GM18868 (cell line): ENCODE measurements around the gene GALNT17.

Experiments
- ATAC-seq: cut with Tn5 transposase; IDR thresholded peaks from one replicate; pipeline ENCODE4 v1.9.1; 2021; ENCODE audit warnings: mild to moderate bottlenecking, moderate library complexity; ENCODE audit not compliant: unreplicated experiment

GALNT17 gene

DNA sequence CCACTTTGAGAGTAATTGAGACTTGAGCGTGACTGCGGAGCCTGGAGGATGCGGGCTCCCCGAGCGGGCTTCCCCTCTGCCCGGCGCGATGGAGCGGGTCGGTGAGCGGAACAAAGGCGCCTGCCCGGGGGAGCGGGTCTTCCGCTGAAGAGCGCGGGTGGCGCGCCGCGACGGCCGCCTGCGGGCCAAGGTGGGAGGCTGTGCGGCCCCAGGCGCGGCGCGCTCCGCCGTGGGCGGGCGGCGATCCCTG lies at the start of gene GALNT17:
Gene GALNT17, plus strand, starts transcription at position 18 of the 250 bp plus-strand sequence.
- no peak for ATAC-seq

DNA sequence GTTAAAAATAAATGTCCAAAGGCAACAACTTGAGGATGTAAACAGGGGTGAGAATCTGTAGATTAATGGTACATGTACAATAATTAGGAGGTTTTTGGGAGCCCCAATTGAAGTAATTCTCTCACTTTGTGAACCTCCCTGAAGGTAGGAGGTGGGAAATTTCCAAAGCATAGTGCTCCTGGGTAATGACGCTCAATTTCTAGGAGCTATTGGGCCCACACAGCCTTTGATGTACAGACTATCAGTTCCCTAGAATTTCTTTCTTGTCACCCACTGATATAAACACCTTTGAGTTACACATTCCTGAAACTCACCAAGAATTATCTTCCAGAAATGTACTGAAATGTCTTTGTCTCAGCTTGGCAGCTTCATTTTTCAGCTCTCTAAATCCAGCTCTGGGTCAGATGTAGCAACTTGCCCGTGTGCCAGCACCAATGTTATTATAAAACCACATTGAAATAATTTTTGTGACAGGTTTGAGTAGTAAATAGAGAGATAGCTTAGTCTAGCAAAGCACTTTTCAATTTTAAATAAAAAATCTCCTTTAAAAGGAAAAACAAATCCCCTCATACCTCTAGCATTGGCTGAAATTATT lies 36.6 kb upstream of the GALNT17 start:
- no peak for ATAC-seq

DNA sequence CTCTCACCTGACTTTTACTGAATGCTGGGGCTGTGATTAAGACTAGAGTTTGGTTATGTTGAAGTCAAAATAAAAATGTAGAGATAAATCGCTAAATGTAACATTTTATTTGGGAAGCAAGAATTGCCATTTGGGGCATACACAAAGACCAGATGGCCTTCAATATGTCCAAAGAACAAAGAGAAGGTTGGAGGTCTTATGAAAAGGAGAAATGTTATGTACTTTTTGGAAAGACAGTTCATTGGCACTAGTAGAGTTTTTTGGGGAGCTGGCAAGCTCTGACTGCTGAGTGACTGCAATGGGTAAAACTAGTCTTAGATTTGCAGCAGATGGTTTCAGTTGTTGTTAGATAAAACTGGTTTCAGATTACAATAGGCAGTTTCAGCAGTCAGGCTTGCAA lies 35.6 kb upstream of the GALNT17 start:
- ATAC-seq, result no peak

DNA sequence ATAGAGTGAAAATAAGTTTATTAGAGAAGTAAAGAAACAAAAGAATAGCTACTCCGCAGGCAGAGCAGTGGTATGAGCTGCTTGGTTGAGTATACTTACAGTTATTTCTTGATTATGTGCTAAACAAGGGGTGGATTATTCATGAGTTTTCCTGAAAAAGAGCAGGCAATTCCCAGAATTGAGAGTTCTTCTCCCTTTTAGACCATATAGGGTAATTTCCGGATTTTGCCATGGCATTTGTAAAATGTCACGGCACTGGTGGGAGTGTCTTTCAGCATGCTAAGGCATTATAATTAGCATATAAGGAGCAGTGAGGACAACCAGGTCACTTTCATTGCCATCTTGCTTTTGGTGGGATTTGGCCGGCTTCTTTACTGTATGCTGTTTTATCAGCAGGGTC lies 25.7 kb upstream of the GALNT17 start:
- no peak for ATAC-seq

DNA sequence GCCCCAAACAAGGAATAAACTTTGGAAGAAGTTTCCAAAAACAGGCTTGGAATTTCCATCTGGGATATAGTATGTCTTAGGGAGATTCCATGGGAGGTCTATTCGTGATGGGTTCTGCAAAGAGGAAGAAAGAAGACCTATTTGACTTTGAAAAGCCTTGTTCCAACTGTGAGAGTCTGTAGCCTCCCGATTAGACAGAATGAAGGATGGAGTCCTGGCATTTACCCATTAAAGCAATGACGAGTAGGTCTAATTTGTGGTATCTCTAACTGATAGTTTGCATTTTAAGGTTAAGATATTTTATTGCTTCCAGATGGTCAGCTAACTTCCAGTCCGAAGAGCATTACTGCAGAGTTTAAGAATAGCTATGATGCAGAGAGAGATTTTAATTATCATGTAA lies 19.5 kb upstream of the GALNT17 start:
- ATAC-seq, result no peak

DNA sequence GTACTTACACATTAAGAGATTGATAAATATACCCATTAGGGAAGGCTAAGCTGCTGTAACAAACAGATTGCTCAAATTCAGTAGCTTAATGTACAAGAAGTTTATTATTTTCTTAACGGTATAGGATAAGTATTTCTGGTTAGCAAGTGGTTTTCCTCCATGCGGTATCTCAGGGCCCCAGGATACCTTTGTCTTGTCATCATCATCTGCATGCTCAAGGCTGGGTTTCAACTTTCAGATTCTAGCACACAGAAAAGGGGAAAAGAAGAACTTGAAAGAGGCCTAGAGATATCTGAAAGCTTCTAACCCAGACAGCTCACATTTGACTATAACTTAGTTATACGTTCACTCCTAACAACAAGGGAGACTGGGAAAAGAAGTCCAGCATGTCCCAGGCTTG lies 11.8 kb upstream of the GALNT17 start:
- ATAC-seq, result no peak

DNA sequence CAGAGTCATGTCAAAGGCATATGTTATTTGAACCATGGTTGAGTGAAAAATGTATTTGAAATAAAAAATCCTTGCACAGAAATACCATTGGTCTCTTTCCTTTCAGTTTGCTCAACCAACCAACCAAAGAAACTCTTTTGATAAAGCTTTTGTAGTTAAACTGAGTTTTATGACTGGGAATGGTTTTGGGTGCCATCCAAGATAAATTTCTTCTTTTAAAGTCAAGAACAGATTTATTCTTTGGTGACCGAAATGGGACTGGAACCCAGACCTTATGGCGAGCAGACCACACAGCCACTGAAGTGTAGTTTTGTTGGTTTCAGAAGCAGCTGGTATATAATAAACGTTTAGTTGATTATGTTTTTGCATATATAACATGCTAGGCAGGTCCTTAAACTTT lies 2.8 kb upstream of the GALNT17 start:
- no peak for ATAC-seq

DNA sequence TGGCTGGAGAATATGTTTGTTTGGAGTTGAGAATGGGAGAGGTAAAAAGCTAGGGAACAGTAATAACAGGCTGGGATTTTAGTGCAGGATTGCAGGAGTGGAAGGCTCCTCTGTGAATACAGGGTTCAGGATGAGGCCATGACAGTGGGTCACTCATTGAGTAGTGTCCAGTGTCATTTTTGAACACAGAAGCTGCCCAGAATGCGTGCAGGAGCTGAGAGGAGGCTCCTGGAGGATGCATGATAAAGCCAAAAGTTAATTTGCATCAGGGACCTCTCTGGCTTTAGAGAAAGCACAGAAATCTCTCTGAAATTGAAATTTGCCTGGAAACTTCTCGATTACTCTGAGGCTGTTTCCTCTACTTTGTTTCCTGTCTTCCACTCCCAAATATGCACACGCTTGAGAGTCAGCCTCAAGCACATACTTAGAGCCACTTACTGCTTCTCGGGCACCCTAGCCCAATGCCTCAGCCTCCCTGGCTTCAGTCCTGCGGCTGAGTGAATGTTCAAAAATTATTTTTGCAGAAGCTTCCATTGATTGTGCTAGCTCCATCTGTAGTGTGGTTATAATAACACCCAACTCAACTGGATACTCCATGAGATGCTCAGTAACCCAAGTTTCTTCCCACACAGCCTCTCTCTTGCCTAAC lies 1.8 kb upstream of the GALNT17 start:
- ATAC-seq, result no peak

DNA sequence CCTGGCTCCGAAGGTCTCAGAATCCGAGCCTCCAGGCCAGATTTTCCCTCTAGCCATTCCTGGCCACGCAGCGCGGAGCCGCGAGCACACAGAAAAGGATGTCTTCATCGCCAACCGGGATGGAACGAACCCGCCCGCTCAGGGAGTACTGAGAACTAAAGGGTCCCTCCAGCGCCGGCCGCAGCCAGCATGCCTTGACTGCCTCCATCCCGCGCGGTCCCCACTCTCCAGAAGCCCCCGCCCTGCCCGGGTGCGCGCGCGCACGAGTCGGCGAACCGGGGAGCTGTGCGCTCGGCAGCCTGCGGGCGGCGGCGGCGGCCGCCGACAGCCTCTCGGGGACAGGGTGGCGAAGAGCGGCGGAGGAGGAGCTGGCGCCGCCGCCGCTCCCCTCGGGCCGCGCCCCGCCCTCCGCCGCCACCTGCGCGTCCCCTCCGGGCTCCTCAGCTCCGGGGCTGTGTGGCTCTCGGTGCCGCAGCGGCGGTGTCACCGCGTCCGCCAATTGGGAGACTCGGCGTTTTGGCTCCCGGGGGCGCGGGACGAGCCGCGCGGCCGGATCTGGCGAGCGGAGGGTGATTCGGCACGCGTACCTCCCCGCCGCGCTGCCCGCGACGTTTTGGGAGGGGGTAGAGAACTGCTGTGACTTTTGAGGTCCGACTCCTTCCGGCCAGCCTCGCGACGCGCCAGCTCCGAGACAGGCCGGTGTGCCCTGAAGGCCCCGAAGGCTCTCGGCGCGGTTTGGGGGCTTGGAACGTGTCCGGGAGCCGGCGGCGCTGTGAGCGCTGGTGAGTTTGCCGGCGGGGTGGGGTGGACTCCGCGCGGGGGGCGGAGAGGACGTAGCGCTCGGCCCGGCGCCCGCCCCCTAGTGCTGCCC lies 453 bp upstream of the GALNT17 start:
- ATAC-seq, result no peak

DNA sequence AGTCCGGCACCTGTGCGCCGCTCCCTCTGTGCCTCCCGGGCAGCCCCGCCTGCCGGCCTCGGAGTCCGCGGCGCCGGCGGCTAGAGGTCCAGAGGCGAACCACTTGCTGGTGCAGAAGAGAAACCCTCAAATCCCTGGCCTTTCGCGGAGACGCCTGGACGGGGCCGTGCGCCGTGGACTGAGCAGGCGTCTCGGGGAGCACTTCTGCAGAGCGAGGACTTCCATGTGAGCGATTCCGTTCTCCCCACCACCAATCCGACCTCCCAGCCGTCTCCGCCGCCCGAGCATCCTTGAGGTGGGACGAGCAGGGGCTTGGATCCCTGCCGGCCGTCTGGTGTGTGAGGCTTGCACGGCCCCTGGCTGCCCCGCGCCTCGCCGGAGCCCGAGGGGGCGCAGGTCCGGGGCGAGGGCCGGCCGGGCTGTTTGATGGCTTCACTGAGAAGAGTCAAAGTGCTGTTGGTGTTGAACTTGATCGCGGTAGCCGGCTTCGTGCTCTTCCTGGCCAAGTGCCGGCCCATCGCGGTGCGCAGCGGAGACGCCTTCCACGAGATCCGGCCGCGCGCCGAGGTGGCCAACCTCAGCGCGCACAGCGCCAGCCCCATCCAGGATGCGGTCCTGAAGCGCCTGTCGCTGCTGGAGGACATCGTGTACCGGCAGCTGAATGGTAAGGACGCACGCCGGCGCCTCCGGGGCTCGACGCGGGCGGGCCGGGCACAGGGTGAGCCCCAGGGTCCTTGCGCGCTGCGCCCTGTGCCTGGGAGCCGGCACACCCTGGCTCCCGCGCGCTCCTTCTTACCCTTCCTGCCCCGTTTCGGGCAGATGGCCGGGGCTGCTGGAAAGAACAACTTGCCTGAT lies 660 bp downstream of the GALNT17 start:
- ATAC-seq, result no peak

DNA sequence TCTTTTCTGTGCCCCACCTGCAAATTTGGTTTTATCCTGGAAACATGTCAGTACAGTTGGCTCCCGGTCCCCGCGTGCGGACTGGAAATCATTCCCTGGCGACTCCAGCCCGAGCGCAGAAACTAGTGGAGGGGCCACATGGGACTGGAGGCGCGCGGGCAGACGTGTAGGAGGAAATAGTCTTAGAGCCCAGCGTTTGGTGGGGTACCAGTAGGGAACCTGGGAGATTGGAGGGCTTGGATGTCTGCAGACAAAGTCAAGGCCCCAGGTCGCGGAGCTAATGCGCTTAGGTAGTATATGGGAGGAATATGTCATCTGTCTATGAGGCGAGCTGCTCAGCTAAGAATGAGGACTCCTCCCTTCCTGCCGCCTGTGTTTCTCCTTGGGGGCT lies 1.3 kb downstream of the GALNT17 start:
- no peak for ATAC-seq

DNA sequence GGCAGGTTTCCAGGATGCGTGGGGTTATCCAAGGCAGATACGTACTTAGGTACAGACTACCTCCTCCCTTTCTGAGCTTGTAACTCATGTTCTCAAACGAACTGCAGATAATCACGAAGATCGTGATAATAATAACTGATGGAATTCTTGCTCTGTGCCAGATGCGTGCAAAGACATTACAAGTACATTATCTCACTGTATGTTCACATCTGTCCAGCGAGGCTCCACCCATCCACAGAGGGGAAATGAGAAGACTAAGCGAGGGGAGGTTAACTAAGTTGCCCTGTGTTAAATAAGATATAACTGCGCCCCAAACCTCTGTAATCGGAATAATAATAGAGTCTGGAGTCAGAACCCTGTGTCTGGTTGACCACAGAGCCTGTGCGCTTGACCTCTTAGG lies 1.9 kb downstream of the GALNT17 start:
- no peak for ATAC-seq

DNA sequence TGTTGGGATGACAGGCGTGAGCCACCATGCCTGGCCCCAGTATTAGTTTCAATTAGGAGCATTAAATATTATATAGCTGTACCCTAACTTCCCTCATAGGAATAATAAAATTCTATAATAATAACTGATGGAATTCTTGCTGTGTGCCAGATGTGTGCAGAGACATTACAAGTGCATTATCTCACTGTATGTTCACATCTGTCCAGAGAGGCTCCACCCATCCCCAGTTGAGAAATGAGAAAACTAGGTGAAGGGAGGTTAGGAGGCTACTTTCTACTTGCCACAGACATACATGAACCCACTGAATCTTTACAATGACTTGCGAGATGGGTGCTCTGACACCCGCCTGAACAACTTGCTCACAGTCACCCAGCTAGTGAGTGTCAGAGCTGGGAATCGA lies 3.2 kb downstream of the GALNT17 start:
- ATAC-seq, result no peak

DNA sequence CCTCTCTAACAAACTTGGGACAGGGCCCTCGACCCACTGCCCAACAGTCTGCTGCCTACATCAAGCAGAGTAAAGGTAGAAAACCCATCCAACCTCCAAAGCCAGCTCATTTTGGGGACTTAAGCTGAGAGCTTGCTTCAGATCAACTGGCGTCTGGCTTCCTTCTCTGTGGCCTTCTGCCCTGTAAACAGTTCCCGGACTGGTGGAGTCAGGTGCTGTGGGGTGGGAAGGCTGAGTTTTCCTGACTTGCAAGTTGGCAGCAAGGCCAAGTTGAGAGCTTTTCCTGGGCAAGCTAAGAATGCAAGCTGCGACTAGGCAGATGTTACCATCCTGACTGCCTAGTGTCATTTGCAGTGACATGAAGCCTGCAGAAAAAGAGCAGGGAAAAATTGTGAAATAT lies 3.7 kb downstream of the GALNT17 start:
- no peak for ATAC-seq

DNA sequence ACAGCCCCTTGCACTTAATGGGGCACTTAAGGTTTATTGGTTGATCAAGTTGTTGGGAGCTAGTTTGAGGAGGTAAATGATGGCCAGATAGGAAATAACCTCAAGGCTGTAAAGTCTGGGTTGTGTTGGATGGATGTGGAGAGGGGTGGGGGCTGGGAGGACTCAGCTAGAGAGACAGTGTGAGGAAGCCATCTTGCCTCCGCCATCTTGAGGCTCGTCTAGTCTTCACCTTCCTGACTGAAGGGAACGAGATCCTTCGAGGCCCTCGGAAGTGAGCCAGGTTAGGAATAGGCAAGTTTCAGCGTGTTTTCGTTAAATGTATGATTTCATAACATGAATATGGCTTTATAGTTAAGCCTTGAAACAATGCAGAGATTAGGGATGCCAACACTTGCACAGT lies 5.5 kb downstream of the GALNT17 start:
- ATAC-seq, result no peak

DNA sequence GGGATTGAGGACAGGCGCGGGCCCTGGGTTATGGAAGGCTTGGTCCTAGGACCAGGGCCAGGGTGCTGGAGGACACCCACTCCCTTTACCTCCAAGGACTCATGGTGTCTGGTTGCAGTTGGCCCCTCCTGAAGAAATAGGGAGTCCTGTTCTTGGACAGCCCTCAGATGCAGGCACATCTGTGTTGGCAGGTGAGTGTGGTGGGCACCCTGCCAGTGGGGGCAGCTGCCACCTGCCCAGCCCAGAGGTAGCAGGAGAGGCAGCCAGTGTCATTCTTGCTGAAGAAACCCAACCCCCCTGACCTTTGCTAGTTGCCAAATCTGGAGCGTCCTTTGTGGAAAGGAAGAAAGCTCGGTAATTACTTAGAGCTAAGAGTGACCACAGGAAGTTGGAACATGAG lies 8.3 kb downstream of the GALNT17 start:
- ATAC-seq, result no peak

DNA sequence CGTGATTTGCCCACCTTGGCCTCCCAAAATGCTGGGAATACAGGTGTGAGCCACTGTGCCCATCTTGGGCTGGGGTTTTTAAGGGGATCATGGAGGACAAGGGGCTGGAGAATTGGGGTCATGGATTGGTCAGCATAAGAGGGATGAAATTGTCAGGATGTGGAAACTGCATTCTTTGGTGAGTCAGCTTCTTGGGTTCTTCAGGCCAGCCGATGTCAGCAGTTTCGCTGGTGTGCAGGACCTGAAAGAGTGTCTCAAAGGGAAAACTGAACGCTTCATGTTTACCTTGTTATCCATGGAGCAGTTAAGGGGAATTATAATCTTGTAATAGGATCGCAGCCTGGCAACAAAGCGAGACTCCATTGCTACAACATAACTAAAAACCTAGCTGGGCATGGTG lies 13.0 kb downstream of the GALNT17 start:
- ATAC-seq, result no peak

DNA sequence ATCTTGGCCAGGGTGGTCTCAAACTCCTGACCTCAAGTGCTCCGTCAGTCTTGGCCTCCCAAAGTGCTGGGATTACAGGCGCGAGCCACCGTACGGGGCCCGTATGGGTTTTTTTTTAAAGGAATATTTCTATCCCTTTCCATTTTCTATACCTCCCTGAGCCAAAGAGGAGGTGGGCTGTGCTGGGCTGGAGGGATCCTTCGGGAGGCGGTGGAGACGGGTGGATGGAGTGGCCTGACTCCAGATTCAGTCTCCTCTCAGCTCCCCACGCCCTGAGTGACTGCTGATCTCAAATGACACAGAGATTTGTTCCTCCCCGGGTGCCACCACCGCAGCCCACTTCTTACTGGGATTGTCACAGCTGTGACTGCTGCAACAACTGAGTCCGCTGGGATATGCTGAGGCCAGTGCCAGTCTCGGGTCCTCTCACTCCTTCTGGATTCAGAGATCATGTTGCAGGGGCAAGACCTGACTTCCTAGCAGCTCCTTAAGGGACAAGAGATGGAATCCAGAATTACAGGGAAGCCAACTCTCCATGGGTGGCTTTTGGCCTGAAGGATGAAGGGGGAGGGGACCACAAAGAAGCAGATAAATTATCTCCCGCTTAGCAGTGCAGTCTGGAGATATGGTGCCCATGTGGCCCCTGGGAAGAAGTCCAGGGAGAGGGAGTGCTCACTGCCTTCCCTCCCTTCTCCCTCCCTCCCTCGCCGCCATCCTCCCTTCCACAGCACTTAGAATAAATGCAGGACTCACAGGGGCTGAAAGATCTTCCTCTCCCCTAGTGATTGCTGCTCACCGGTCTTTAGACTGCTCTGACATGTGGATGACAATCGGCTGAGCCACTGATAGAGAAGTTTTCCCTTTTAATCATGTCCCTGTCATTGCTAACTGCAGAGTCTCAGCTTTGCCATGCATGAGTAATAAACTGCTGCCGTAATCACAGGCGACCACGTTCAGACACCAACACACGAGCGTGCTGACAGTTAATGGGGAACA lies 14.3 kb downstream of the GALNT17 start:
- no peak for ATAC-seq

DNA sequence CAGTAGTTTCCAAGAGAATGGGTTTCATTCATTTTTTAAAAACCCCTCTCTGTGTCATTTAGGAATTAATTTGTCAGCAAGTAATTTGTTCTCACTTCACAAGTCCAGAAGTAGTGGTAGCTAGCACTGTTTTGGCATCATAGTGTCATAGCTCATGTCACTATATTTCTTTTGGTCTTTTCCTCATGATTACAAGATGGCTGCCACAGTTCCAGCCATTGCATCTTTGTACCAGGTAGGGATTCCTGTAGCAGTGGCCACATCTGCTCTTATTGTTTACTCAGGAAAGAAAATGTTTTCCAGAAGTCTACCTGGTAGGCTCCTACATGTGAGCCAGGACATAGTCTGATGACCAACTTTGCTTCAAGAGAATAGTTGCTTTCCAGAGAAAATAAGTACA lies 16.2 kb downstream of the GALNT17 start:
- no peak for ATAC-seq

DNA sequence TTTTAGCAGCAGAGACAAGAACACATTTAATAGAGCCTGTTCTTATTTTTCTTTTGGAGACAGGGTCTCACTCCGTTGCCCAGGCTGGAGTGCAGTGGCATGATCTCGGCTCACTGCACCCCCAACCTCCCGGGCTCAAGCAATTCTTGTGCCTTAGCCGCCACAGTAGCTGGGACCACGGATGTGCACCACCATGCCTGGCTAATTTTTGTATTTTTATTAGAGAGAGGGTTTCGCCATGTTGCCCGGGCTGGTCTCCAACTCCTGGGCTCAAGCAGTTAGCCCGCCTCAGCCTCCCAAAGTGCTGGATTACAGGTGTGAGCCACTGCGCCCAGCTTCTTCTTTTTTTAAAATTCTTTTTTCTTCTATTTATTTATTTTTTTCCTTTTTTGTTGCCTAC lies 23.3 kb downstream of the GALNT17 start:
- ATAC-seq, result no peak
